Esophagus squamous epithelium (tissue), 4 donors: ENCODE data around the gene ITPK1.

Experiments used
- POLR2A ChIP-seq, 4 donors: fragments of 450-650 bp; IDR thresholded peaks; one replicate each; pipeline ENCODE4 v1.6.1; 2017; ENCODE audit warnings: antibody characterized with exemption in 4 of 4, mild to moderate bottlenecking in 4 of 4, moderate library complexity in 3 of 4
- TF ChIP-seq, protein P1 (sequence below), 6 experiments: fragments of 450-650 bp in 4 of 6; fragments of 200-600 bp in 2 of 6; sonication (generic) in 2 of 6; IDR thresholded peaks; one replicate each; pipeline ENCODE4 v1.5.1; 2016 to 2019; ENCODE audit warnings: antibody characterized with exemption in 6 of 6, mild to moderate bottlenecking in 4 of 6, moderate library complexity in 4 of 6

DNA sequence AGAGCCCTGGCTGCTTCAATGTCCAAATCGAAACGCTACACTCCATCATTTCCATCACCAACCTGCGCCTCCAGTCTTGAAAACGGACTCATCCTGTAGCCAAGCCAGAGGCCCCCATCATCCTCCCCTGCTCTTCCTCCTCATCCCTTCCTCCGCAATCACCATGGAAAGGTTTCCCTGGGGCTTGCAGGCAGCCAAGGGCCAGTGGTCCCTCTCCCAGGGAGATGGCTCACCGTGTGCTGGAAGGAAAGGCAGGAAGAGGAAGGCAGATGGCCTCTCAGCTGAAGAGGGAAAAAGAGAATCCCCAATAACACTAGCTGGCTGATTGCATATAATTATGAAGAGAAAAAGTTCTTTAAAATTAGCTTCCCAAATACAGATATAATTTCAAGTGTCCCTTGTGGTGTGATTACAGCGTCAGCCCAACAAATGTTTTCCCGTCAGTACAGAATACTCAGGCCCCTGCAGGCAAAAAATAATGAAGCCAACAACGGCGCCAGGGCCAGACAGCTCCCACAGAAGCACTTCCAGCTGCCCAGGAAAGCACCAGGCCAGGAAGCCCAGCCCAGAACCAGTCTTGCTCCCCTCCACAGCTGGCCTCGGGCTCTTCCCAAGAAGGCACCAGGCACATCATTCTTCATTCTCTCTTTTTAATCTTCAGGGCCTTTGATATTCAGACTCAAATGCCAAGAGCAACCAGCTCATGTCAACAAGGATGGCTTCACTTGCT is 24.7 kb downstream of the ITPK1 start:
- TF ChIP-seq, protein P1, sequence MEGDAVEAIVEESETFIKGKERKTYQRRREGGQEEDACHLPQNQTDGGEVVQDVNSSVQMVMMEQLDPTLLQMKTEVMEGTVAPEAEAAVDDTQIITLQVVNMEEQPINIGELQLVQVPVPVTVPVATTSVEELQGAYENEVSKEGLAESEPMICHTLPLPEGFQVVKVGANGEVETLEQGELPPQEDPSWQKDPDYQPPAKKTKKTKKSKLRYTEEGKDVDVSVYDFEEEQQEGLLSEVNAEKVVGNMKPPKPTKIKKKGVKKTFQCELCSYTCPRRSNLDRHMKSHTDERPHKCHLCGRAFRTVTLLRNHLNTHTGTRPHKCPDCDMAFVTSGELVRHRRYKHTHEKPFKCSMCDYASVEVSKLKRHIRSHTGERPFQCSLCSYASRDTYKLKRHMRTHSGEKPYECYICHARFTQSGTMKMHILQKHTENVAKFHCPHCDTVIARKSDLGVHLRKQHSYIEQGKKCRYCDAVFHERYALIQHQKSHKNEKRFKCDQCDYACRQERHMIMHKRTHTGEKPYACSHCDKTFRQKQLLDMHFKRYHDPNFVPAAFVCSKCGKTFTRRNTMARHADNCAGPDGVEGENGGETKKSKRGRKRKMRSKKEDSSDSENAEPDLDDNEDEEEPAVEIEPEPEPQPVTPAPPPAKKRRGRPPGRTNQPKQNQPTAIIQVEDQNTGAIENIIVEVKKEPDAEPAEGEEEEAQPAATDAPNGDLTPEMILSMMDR (IDR thresholded peaks at IDR 0.05): no peak
- no peak for TF ChIP-seq POLR2A (IDR thresholded peaks at IDR 0.05)
